DMS 273 (cell line): ENCODE measurements around the gene RAP1GAP.
A peak's percentile ranks its signal among the peaks of the same experiment; 100 is the strongest.

ENCODE experiments used
- DNase-seq: peaks from one replicate; lab custom pipeline; 2025; ENCODE audit not compliant: unreplicated experiment; lab: John Stamatoyannopoulos, UW

The RAP1GAP gene

DNA sequence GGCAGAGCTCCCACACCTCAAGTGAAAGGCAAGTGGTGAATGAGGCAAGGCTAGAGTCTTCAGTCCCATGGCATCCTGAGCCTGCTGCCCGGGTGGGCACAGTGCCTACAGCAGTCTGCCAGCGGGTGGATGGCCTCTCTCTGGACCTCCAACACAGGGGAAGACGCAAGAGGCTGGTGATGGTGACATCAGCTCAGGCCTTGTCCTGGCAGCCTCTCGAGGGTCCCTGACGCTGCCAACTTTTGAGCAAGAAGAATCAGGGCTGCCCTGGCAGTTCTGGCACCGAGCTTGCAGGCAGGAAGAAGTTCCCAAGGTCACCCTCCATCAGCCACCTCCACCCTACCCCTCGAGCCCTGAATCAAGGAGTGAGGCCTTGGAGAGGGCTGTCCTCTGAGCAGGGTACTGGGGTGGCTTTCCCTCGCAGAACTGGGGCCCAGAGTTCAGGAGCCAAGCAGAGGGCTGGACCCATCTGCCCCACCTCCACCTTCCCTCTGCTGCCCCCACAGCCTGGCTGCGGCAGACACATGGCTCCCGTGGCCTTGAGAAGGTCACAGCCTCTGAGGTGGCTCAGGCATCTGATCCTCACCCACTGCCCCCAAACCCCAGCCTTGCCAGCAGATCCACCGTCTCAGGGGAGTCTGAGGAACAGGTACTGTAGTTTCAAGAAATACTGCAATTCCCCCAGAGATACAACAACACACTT, 5.8 kb downstream of the RAP1GAP start:
- no peak for DNase-seq

DNA sequence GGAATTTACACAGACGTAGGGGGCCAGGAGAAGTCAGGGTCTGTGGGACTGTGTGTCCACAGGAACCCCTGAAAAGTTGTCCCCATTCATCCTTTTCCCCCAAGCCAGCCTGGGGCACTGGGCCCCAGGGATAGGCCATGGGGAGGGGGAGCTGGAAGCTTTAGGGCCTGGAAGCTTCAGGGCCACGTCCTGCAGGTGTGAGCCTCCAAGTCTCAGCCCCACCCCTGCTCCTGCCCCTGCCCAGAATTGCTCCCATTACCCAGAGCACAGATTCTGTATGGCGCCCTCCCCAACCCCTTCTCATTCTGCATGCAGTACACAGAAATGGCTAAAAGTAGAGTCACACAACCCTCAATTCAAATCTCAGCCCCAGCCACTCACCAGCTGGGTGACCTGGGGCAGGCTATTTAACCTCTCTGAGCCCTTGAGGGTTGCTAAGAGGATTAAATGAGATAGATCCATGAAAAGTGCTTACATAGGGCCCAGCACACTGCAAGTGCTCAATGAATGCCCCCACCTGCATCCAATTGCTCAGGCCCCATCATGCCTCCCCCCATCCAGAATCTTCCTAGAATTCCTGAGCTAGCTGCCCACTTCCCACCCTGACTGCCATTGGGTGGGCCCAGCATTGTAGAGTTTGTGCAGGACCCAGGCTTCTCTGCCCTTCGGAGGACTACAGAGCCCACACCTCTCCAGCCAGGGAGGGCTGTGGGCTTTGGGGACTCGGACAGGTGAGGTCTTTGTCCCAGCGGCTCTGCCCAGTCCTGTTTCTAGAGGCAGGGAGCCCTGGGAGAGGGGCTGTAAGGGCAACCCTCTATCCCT, 6.5 kb downstream of the RAP1GAP start:
- no peak for DNase-seq

DNA sequence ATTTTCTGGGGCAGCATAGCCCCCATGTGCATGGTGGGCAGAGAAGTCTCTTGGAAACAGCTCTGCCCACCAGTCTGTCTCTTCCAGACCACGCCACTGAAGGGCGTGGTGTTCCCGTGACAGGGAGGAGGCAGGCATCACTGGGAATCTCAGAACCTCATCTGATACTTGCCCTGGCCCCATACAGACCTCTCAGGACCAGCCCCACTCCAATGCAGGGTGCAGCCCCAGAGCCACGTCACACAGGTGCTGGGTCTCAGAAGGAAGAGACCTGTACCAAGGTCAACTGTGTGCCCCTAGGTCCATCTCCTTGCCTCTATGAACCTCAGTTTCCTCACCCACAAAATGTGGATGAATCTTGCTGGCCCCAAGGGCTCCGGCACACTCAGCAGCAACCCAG, 7.3 kb downstream of the RAP1GAP start:
- DNase-seq, result no peak

DNA sequence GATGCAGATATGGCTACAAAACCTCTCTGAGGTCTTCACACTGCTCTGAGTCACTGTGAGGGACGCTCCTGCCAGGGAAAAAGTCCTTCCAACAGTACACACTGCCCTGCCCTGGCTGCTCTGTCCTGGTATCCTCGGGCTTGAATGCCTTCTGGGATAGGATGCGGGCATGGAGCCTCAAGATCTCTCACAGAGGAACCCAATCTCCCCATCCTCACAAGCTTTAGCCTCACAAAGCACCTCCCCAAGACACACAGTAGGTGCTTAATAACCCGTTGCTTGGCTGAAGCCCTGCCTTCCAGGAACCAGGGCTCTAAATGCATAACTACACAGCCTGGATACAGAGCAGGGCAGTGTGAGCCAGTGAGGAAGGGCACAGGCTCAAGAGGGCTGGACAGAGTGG, 9.2 kb downstream of the RAP1GAP start:
- no peak for DNase-seq

DNA sequence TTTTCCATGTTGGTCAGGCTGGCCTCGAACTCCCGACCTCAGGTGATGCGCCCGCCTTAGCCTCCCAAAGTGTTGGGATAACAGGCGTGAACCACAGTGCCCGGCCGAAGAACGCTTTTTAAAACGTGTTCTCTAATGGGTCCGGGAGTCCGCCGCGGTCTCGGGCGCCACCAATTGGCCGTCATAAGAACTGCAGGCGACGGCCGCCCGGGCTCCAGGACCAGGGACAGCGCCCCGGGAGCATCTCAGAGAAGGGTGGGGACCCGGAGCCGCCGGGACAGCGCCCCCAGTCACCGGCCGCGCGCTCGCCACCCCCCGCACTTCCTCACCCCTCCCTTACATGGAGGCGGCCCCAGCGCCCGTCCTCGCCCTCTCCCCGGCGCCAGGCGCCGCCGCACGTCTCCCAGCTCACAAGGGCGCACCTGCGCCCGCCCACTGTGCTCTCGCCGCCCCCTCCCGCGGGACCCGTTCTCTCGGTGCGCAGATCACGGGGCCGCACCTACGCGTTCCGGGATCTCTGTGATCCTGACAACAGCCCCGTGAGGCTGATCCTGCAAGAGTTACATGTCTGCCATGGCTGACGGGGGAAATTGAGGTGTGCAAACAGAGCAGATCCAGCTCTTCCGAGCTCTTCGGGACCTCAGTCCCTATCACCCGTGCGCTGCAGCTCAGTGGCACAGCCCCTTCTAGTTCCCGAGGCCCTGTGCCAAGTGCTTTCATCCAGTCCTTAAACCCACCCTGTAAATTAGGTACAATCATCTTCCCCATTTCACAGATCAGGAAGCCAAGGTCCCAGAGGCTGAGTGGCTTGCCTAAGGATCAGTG, 9.8 kb downstream of the RAP1GAP start:
- DNase-seq, result peak; percentile 79

DNA sequence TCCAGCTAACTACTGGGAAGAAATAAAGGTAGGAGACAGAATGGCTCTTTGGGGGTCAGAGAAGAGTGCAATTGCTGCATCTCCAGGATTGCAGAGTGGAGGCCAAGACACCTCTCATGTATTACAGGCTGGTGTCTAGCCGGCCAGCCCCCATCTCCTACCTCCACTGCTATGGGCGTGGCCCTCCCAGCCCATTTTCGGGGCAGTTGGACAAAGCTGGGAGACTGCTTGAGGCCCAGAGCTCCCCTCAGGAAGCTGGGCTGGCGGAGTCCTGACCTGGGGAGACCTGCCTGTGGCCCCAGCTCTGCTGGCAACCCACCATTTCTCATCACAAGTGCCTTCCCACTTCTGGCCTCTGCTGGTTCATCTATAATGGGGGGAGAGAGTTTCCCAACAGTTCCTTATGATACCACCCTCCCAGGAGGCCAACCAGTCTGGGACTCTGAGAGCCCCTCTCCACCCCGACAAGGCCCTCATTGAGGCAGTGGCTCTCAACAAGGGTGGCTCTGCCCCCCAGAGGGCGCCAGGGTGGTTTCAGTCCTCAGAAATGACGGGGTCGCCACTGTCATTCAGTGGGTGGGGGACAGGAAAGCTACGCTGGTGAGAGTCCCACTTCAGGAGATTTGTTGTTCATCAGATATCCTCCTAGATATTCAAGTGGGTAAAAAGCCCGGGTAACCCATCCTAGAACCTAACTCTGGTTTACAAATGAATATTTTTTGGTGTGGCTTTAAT, 11.5 kb downstream of the RAP1GAP start:
- DNase-seq, result no peak

DNA sequence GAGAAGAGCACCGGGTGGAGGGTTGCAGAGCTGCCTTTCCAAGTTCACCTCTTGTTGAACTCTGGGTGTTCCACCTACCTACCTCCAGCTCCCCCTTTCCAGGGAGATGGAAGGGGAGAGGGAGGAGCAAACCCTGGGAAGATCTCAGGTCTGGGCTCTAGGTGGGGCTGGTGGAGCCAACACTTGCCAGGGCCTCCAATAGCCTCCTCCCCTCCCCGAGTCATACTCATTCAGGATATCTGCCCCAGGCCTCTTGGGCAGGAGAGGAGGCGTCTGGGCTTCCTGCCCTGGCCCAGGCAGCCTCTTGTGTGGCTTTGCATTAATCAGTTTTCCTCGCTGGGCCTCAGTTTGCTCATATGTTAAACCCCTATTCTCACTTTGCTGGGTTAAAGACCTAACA, 13.4 kb downstream of the RAP1GAP start:
- peak; percentile 67 for DNase-seq

DNA sequence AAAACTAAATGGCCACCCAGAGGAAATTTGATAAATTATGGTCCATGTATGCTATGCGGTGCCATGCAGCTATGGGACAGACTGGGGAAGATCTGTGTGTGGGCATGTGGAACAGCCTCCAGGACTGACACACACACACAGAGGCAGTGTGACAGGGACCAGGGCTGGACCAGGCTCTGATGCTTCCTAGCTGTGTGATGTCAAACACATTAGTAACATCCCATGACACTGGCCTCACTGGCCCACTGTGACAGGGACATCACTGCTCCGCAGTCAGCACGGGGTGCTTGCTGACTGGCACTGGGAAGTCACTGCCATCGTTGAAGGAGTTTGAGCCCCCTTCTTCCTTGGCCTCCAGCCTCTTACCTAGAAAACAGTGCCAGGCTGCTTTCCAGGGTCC, 13.9 kb downstream of the RAP1GAP start:
- DNase-seq, result no peak

DNA sequence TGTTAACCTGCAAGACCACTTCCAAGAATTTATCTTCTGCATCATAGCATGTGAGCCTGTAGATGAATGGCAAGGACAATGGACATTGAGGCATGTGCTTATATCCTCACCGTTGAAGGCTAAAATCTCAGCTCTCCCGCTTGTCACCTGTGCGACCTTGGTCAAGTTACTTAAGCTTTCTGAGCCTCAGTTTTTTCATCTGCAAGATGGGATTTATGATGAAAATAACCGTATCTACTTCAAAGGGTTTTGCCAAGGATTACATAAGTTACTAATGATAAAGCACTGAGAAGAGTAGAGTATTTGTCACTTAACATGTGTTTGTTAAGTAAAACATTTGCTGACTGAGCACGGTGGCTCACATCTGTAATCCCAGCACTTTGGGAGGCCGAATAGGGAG, 14.9 kb downstream of the RAP1GAP start:
- no peak for DNase-seq

DNA sequence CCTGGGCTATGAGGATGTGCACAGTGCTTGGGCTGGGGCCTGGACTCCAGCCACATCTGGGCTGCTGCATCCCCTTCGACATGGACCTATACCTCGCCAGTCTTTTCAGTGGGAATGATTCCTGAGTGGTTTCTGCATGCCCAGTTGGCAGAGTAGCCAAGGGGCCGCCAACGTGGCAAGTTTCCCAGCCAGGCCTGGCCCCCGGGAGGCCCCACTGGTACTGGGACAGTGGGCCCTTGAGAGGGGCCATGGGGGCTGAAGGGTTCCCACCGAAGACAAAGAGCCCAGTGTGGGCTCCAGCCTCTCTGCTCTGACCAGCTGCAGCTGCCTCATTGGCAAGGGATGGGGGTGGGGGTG, 15.4 kb downstream of the RAP1GAP start:
- no peak for DNase-seq

DNA sequence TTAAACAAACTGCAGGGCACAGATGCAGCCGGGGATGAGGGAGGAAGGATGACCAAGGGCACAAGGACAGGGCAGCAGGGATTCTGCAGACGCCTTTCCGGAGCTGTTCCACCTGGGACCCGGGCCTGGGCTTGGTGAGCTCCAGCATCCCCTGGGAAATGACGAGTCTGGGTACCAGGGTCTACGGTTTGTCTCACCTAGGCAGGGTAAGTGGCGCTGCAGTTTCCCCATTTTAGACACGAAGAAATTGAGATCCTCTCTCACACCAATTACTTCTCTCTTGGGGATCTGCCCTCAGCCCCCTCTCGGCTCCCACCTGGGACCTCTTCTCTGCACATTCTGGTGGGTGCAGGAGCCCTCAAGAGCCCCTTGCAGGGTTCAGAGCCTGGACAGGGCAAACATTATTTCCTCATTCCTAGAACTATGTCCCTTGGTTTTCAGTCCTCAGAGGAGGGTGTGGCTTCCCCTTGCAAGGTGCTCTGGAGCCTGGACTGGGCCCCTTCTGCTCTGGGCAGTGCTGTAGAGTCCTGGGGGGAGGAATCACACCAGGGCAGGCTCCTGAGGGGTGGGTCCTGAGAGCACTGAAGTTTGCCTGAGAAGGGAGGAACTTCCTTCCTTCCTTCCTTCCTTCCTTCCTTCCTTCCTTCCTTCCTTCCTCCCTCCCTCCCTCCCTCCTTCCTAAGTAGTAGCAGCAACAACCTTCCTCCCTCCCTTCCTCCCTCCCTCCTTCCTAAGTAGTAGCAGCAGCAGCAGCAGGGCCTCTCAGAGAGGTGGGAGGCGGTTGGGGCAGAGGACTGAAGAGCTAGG, 16.0 kb downstream of the RAP1GAP start:
- DNase-seq, result peak; percentile 29

DNA sequence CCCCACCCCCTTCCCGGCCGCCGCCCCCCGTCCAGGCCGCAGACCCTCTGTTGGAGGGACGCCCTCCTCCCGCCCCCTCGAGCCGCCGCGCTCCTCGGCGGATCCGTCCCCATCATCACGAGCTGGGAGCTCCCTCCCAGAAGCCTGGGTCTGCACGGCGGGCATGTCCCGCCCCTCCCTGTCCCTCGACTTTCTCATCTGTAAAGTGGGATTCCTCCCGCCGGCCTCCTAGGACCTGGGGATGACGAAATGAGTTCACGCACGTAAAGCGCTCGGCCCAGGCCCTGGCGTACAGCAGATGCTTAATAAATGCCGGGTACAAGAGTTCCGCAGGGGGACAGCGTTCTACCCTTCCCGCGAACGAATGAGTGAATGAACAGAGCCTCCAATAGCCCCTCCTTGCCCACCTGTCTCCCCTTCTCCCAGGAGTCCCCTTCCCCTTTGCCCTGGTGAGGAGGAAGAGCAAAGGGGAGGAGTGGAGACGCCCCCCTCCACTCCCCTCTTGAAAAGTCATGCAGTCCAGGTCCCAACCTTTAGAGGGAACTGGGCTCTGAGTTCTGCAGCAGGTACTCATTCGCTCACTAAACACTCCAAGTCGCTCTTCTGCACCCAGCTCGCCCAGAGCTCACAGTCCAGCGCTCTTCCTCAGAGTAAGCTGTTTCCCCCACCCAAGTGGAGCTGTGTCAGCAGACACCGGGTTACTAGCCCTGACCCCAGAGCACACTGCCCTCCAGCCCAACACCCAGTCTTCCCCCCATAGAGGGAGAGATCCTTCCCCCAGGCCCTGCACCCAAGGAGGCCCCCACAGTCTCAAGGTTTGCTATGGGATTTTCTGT, 16.8 kb downstream of the RAP1GAP start:
- no peak for DNase-seq

DNA sequence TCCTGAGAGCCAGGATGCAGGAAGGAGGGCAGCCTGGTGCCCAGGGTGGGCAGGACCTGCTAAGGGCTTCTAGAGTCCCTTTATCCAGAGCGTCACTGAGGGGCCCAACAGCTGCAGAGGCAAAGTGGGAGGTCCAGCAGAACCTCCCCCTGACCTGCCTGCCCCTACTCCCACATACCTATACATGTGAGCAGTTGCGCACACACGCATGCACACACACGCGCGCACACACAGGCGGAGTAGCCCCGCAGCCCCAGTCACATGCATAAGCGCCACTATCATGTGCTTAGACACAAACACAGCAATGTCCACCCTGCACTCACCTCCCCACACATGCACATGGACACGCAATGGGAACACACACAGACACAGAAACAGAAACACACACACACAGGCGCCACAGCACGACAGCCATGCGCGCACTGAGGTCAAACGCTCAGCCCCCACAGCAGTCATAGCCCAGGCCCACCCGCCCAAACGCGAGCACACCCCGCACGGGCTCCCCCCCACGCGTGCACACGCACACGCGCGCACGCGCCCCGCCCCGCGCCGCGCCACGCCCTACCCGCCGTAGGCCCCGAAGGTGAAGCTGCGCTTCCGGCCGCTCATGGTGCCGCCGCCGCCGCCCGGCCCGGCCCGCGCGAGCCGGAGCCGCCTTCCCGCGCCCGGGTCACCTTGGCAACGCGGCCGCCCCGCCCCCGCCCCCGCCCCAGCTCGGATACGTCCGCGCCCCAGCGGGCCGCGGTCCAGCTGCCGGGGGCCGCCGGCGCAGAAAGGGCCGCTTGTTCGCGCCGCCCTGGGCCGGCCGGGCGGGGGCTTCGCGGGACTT, 17.7 kb downstream of the RAP1GAP start:
- DNase-seq, result peak; percentile 88

DNA sequence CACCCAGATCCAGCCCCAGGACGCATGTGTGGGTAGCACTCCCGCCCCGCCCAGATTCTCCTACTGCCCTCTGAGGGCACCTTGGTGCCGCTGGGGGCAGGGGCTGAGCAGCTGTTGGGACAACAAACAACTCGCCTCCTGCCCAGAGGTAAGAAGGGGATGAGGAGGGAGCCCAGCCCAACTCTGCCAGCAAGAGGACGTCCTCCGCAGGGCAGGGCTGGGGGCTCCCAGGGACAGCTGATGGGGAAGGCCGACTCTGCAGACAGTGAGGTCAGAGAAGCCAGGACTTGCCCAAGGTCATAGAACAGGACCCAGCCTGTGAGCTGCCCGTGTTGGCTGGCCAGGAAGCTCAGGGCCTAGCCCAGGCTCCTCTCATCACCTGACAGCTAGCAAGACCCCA, 18.8 kb downstream of the RAP1GAP start:
- DNase-seq, result no peak

DNA sequence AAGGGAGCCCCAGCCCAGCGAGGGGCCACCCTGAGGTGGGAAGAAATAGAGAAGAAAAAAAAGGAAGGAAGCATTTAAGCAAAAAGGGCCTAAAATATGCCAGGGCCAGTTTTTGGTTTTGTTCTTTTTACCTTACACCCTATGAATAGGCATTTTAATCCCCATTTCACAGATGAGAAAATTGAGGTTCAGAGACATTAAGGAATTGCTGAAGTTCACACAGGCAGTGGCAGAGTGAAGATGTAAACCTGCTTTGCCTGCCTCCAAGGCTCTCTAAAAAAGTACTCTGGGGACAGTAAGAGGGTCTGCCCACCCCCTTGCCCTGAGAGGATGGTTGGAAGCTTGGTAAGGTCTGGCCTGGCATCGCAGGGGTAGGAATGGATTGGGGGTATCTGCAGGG, 19.8 kb downstream of the RAP1GAP start:
- DNase-seq, result no peak

DNA sequence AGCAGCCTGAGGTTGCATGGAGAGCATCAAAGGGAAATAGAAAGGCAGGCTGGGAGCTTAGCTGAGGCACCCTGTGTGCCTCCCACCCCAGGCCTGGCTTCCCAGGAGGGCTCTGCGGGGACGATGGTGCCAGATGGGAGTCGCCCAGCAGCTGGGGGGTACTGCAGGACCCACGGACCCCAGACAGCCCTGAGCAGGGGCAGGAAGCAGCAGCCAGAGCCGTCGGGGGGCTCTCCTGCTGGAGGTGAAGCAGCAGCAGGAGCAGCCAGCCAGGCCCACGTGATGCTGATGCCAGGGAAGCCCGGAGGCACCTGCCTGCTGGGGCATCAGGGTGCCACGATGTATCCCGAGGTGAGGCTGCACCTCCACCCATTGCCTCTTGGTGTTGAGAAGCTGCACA, 20.4 kb downstream of the RAP1GAP start:
- DNase-seq, result no peak

DNA sequence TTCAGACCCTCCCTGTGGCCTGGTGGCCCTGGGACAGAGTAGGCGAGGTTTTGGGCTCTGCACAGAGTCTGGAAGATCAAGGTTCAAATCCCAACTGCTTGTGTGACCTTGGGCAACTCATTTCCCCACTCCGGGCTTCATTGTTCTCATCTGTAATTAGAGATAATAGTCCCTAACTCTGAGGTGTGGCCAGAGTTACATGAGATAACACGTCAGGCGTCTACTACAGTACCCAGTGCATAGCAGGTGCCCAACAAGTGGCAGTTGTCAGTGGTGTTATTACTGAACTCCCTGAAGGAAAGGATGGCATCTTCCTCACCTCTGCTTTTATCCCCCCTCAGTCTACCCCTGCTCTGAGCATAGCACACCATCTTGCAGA, 20.8 kb downstream of the RAP1GAP start:
- no peak for DNase-seq
